GM12872 (cell line): ENCODE results near the gene OR2T8.

Experiments used
- TF ChIP-seq, protein P1 (sequence below): IDR thresholded peaks from 3 replicates; pipeline ENCODE4 v1.5.1; 2011; ENCODE audit warnings: low read depth, mild to moderate bottlenecking, low read length, moderate library complexity; ENCODE audit not compliant: insufficient read depth

Gene OR2T8, protein sequence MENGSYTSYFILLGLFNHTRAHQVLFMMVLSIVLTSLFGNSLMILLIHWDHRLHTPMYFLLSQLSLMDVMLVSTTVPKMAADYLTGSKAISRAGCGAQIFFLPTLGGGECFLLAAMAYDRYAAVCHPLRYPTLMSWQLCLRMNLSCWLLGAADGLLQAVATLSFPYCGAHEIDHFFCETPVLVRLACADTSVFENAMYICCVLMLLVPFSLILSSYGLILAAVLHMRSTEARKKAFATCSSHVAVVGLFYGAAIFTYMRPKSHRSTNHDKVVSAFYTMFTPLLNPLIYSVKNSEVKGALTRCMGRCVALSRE

DNA sequence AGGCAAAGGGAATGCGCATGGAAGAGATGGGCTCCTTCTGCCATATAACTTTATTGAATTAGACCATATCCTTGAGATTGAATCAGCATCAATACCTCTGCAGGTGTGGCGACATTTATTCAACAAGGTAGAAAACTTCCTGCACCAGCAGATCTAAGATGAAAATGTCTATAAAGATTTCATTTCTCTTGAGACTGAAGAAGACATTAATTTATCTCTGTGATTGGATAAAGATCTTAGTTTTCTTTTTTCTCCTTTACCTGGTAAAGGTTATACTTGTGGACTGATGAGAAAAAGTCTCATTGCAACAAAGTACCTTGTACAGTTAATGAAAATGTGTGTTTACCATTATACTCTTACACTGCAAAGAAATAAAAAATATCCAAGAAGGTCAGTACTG, at the start of gene OR2T8:
Gene OR2T8, plus strand, starts transcription at position 301 of the 400 bp plus-strand sequence. CDS start 766 bp downstream, outside the sequence.
- TF ChIP-seq, protein P1, sequence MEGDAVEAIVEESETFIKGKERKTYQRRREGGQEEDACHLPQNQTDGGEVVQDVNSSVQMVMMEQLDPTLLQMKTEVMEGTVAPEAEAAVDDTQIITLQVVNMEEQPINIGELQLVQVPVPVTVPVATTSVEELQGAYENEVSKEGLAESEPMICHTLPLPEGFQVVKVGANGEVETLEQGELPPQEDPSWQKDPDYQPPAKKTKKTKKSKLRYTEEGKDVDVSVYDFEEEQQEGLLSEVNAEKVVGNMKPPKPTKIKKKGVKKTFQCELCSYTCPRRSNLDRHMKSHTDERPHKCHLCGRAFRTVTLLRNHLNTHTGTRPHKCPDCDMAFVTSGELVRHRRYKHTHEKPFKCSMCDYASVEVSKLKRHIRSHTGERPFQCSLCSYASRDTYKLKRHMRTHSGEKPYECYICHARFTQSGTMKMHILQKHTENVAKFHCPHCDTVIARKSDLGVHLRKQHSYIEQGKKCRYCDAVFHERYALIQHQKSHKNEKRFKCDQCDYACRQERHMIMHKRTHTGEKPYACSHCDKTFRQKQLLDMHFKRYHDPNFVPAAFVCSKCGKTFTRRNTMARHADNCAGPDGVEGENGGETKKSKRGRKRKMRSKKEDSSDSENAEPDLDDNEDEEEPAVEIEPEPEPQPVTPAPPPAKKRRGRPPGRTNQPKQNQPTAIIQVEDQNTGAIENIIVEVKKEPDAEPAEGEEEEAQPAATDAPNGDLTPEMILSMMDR: no peak

DNA sequence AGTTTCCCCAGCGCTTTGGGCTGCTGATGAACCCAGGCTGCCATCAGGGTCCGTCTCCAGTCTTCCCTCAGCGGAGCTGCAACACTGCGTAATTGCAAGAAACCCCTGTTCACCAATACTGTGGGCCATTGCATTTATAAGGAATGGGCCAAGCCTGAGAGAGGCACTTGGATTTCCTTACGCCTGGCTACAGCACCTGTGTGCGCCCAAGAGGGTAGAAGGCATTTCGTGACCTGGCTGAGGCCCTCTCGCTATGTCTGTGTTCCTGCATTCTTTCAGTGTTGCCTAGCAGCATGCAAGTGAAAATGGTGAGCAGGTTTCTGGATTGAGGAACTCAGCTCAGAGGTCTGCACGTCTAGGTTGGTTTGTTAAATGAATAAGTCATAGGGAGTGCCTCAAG, 36.7 kb upstream of the OR2T8 start:
- TF ChIP-seq, protein P1: no peak

DNA sequence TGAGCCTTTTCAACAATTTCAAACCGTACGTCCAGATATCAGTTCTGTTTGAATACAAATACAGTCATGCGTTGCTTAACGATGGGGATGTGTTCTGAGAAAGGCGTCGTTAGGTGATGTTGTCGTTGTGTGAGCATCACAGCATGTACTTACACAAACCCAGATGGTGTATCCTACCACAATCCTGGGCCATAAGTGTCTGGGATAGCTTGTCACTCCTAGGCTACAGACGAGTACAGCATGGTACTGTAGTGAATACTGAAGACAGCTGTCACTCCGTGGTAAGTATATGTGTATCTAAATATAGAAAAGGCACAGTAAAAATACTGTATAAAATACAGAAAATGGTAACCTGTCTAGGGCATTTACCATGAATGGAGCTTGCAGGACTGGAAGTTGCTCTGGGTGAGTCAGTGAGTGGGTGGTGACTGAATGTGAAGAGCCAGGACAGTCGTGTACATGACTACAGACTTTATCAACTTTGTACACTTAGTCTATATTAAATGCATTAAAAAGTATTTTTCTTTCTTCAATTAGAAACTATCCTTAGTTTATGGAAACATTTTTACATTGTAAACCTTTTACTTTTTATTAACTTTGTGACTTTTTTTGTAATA, 35.1 kb upstream of the OR2T8 start:
- TF ChIP-seq, protein P1: no peak

DNA sequence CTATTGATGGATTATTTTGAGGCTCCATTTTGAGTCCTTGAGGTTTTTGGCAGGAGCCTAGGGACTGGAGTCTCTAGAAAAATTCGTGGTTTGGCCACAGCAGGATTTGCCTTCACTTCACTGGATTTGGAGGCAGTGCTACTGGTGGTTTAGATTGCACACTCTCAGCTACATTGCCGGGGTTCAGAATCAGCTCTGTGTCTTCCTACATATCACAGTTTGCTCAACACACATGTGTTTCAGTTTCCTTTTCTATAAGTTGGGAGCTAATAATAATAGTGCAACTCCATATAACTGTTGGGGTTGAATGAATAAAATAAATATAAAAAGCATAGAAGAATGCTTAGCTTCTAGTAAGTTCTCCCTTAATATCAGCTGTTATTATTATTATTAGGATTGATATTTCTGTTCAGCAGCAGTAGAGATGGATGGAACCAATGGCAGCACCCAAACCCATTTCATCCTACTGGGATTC, 24.9 kb upstream of the OR2T8 start, which contains the start of gene OR2W3:
Gene OR2W3, plus strand, starts transcription at position 425 of the 475 bp plus-strand sequence. Its CDS starts 0 bp downstream, at position 425.
- TF ChIP-seq, protein P1: no peak

DNA sequence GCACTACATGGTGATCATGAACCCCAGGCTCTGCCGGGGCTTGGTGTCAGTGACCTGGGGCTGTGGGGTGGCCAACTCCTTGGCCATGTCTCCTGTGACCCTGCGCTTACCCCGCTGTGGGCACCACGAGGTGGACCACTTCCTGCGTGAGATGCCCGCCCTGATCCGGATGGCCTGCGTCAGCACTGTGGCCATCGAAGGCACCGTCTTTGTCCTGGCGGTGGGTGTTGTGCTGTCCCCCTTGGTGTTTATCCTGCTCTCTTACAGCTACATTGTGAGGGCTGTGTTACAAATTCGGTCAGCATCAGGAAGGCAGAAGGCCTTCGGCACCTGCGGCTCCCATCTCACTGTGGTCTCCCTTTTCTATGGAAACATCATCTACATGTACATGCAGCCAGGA, 24.1 kb upstream of the OR2T8 start:
- TF ChIP-seq, protein P1: no peak

DNA sequence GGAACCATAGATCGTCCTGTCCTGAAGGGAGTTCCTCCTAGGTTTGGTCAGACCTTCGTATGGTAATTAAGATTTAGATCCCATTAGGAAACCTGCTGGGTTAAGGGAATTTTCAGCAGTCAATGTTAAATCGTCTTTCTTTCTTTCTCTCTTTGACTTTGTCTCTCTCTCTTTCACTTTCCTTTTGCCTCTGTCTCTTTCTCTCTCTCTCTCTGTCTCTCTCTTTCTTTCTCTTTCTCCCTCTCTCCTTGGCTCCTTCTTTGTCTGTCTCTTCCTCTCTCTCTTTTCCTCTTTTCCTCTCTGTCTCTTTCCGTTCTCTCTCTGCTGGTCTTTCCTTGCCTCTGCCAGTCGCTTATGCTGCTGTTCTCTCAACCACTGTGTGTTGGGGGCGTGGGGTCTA, 15.9 kb upstream of the OR2T8 start:
- TF ChIP-seq, protein P1: no peak

DNA sequence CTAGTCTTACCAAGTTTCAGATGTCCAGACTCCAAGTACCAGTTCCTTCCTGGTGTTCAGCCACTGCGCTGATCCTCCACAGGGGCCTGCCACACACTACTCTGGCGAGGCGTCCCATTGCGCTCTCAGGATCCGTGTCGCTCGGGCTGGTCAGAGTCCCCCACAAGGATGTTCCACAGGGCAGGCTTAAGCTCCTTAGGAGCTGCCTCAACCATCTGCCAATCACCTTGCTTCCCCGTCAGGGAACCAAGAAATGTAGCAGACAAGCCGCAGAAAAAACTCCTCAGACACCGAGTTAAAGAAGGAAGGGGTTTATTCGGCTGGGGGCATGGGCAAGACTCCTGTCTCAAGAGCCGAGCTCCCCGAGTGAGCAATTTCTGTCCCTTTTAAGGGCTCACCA, 14.9 kb upstream of the OR2T8 start:
- TF ChIP-seq, protein P1: no peak
